ENCODE data around the gene FAM193B.

DNA sequence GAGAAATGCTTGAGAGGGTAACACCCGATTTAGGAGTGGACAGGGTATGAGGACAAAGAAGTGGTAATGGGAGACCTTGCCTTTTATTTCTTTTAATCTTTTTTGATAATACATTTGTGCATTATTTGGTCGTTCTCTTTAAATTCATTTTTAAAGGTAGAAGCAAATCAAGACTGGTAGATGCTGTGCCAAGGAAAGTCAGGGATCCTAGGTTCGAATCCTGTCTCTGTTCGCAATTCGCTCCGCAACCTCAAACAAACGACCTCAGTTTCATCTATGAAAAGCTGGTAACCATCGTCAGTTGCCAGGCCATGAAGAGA is 37.3 kb upstream of the FAM193B start:
- TF ChIP-seq TAF1 (IDR thresholded peaks at IDR 0.05; ENCODE audit: borderline replicate concordance, low read depth, low read length) (no peak), POLR2A (IDR thresholded peaks at IDR 0.05; ENCODE audit: low read depth, low read length) (no peak)
